ENCODE measurements around the gene CA11. TPM values are rescaled to one million over a fixed set of nuclear protein-coding genes. Genes with fewer than 3 reads are reported as not detected.

Gene CA11
- total RNA-seq (ENCODE audit: low replicate concordance) = 1.1 and 4.0 TPM in 2 replicates

GRCh38 chr19:48646001-48646721, at the start of gene CA11:
Gene CA11, minus strand, starts transcription at chr19:48646187. Its CDS starts 555 bp downstream, at chr19:48645632.

GRCh38 chr19:48672994-48673393, 27.0 kb upstream of the CA11 start, which contains the start of gene NTN5:
Gene NTN5, minus strand, starts transcription at chr19:48673017. Its CDS starts 2,031 bp downstream, at chr19:48670986.

DNA sequence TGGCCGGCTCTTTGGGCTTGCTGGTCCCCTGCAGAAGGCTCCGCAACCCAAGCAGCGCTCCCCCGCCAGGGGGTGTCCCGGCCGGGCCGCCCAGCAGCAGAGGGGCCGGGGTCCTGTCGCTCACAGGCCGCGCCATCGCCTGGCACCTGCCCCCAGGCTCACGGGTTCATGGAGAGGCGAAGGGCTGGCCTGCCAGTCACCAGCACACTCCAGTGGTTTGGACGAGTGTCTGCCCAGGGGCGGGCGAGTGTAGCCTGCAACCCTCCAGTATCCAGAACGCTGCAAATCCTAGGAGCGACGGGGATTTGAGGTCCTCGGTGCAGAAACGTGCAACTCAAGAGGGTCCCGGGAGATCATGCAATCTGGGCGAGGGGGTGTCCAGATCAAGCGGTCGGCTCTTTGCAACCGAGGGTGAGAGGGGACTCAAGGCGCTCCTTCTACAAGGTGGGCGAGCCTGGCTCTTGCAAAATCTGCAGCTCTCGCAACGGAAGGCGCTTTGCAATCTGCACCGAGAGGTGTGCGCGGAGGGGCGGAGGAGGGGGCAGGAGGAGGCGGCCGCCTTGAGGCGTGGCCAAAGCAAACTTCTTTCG, 9.0 kb downstream of the CA11 start, which contains the start of gene DBP:
Gene DBP (minus strand): TSS at position 521 of the 590 bp plus-strand sequence. CDS start 385 bp downstream, at position 136.

DNA sequence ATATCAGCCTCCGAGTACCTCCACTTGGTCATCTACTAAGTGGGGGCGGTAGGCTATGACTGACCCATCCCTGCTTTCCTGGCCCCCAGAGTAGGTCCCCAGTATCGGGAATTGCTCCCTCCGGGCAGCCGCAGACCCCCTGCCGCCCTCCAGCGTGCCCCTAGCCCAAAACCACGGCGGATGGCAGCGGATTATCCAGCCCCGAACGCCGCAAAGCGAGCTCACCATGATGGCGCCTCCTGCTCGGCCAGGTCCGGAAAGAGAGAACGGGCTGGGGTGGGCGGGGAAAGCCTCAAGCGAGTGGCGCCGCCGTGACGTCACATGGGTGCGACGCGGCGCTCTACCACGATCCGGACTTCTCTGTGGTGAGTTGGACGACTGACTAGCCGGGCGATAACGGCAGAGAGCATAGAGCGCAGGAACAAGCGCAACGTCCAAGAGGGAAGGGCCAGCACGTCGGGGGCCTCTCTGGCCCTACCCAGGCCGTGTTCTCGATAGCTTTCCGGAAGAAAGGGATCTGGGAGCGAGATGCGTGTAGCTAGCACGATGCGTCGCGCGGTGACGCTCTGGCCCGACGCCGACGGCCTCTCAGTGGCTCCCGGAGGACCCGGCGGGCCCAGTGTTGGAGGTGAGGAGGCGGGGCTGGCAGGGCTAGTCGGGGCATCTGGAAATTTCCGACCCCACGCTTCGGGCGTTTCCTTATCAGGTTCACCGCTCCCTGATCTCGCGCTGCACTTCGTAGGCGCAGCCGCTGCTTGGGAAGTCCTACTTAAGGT, 26.9 kb downstream of the CA11 start, which contains the start of the genes RPL18 and SPHK2:
Gene RPL18 (minus strand): TSS at position 263 of the 776 bp plus-strand sequence. CDS start 35 bp downstream, at position 228.
Gene SPHK2 (plus strand): TSS at position 591 of the 776 bp plus-strand sequence. CDS start 1,009 bp downstream, outside the sequence.

GRCh38 chr19:48614436-48615230, 31.4 kb downstream of the CA11 start, which contains the start of gene FAM83E:
Gene FAM83E, minus strand, starts transcription at chr19:48615076. Its CDS starts 1,704 bp downstream, at chr19:48613372.

DNA sequence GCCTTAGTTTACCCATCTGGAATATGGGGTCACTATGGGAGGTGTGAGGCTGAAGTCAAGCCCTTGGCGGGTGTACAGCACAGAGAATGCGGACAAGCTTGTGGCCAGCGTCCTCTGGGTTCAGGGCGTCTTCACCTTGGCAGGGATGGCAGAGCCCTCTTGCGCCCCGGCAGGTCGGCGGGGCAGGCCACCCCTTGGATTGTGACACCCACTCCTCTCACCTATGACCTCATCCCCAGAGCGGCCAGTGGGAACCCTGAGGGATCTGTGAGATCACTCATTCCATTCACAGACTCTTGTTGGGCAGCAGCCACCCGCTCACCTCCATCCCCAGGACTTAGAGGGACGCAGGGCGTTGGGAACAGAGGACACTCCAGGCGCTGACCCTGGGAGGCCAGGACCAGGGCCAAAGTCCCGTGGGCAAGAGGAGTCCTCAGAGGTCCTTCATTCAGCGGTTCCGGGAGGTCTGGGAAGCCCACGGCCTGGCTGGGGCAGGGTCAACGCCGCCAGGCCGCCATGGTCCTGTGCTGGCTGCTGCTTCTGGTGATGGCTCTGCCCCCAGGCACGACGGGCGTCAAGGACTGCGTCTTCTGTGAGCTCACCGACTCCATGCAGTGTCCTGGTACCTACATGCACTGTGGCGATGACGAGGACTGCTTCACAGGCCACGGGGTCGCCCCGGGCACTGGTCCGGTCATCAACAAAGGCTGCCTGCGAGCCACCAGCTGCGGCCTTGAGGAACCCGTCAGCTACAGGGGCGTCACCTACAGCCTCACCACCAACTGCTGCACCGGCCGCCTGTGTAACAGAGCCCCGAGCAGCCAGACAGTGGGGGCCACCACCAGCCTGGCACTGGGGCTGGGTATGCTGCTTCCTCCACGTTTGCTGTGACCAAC, 39.3 kb downstream of the CA11 start, which contains the start of gene SPACA4:
Gene SPACA4 (plus strand): TSS at position 280 of the 896 bp plus-strand sequence. CDS start 237 bp downstream, at position 517.

Other genes with a start within 250 kb of the CA11 start
- 17.8 and 22.5 TPM in 2 replicates for gene GRWD1, start 200.2 kb downstream of the CA11 start, total RNA-seq (ENCODE audit: low replicate concordance)
- 0.23 and 0.59 TPM in 2 replicates for gene KCNJ14, start 190.6 kb downstream of the CA11 start, total RNA-seq (ENCODE audit: low replicate concordance)
- gene CYTH2, start 176.8 kb downstream of the CA11 start, total RNA-seq (ENCODE audit: low replicate concordance) = 25.4 and 51.5 TPM in 2 replicates
- gene LMTK3, start 134.4 kb downstream of the CA11 start, total RNA-seq (ENCODE audit: low replicate concordance) = under 0.01 and 0.08 TPM in 2 replicates
- 0.12 and 0.23 TPM in 2 replicates for gene SULT2B1, start 94.0 kb downstream of the CA11 start, total RNA-seq (ENCODE audit: low replicate concordance)
- gene SPACA4, start 39.4 kb downstream of the CA11 start, total RNA-seq (ENCODE audit: low replicate concordance) = not detected in 2 replicates
- 0.38 TPM in 1 of 2 replicates, not detected in the other for gene FAM83E, start 31.1 kb downstream of the CA11 start, total RNA-seq (ENCODE audit: low replicate concordance)
- gene RPL18, start 27.0 kb downstream of the CA11 start, total RNA-seq (ENCODE audit: low replicate concordance) = 1,963 and 2,996 TPM in 2 replicates
- gene SPHK2, start 26.7 kb downstream of the CA11 start, total RNA-seq (ENCODE audit: low replicate concordance) = 3.3 and 4.4 TPM in 2 replicates
- gene DBP, start 8.8 kb downstream of the CA11 start, total RNA-seq (ENCODE audit: low replicate concordance) = 2.8 and 8.1 TPM in 2 replicates
- under 0.01 and 0.08 TPM in 2 replicates for gene NTN5, start 26.8 kb upstream of the CA11 start, total RNA-seq (ENCODE audit: low replicate concordance)
- not detected in 2 replicates for gene FUT2, start 49.8 kb upstream of the CA11 start, total RNA-seq (ENCODE audit: low replicate concordance)
- gene MAMSTR, start 73.5 kb upstream of the CA11 start, total RNA-seq (ENCODE audit: low replicate concordance) = 0.12 and 0.30 TPM in 2 replicates
- 0.30 and 0.59 TPM in 2 replicates for gene RASIP1, start 94.4 kb upstream of the CA11 start, total RNA-seq (ENCODE audit: low replicate concordance)
- not detected in 2 replicates for gene IZUMO1, start 100.7 kb upstream of the CA11 start, total RNA-seq (ENCODE audit: low replicate concordance)
- gene FUT1, start 106.5 kb upstream of the CA11 start, total RNA-seq (ENCODE audit: low replicate concordance) = under 0.01 and 0.68 TPM in 2 replicates
- not detected in 2 replicates for gene FGF21, start 109.3 kb upstream of the CA11 start, total RNA-seq (ENCODE audit: low replicate concordance)
- gene BCAT2, start 164.8 kb upstream of the CA11 start, total RNA-seq (ENCODE audit: low replicate concordance) = 24.1 and 34.1 TPM in 2 replicates
- 5.3 and 8.8 TPM in 2 replicates for gene HSD17B14, start 190.3 kb upstream of the CA11 start, total RNA-seq (ENCODE audit: low replicate concordance)
- gene PLEKHA4, start 222.4 kb upstream of the CA11 start, total RNA-seq (ENCODE audit: low replicate concordance) = 8.3 and 20.7 TPM in 2 replicates
- 37.8 and 59.0 TPM in 2 replicates for gene PPP1R15A, start 226.2 kb upstream of the CA11 start, total RNA-seq (ENCODE audit: low replicate concordance)

Data from smooth muscle cell of the coronary artery (primary cell).